ENCODE measurements around the gene YARS2. TPM values are rescaled to one million over a fixed set of nuclear protein-coding genes. Genes with fewer than 3 reads are reported as not detected.

YARS2 gene
- polyA plus RNA-seq, 1 donor from 2014 or later, result 25.6 TPM

DNA sequence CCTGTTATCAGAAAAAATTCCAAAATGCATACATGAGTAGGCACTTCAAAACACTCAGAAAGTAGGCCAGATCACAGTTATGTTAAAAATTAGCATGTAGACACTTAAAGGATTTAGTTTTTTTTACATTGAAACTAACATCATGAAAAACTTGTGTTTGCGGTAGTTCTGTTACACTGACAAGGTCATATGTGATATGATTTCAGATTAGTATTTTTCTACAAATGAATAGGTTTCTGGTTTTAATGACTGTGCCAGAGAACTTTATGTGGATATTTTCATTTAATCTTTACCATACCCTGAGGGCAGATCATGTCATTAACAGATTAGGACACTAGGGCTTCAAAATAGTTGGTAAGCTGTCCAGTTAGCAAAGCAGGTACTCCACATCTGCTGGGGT lies 20.7 kb downstream of the YARS2 start:
- H3K4me3 ChIP-seq (ENCODE audit: low read length), result no peak overlapping the region
- H3K9me2 ChIP-seq (ENCODE audit: insufficient read depth, low read length), result no peaks in the 10 kb centered on the region
- no peak overlapping the region for H2AFZ ChIP-seq (ENCODE audit: low read depth, low read length)
- no peaks in the 10 kb centered on the region for H4K20me1 ChIP-seq (ENCODE audit: insufficient read depth)
- no peak overlapping the region for H3K27ac ChIP-seq (ENCODE audit: low read length)
- peaks cover 3% of the 10 kb centered on the region for H3K36me3 ChIP-seq (ENCODE audit: insufficient read depth, low read length)
- no peak overlapping the region for H3K9ac ChIP-seq (ENCODE audit: low read length)
- H3K4me2 ChIP-seq (ENCODE audit: low read length), result no peak overlapping the region
- no peaks in the 10 kb centered on the region for H3F3A ChIP-seq (ENCODE audit: insufficient read depth, low read length, poor library complexity, severe bottlenecking)
- no peaks in the 10 kb centered on the region for H3K79me2 ChIP-seq (replicated peaks; ENCODE audit: insufficient read depth, low read length)
- H3K9me3 ChIP-seq (ENCODE audit: low read length), result no peaks in the 10 kb centered on the region
- no peaks in the 10 kb centered on the region for H3K27me3 ChIP-seq (ENCODE audit: insufficient read depth, low read depth, low read length)
- TF ChIP-seq, protein P1, sequence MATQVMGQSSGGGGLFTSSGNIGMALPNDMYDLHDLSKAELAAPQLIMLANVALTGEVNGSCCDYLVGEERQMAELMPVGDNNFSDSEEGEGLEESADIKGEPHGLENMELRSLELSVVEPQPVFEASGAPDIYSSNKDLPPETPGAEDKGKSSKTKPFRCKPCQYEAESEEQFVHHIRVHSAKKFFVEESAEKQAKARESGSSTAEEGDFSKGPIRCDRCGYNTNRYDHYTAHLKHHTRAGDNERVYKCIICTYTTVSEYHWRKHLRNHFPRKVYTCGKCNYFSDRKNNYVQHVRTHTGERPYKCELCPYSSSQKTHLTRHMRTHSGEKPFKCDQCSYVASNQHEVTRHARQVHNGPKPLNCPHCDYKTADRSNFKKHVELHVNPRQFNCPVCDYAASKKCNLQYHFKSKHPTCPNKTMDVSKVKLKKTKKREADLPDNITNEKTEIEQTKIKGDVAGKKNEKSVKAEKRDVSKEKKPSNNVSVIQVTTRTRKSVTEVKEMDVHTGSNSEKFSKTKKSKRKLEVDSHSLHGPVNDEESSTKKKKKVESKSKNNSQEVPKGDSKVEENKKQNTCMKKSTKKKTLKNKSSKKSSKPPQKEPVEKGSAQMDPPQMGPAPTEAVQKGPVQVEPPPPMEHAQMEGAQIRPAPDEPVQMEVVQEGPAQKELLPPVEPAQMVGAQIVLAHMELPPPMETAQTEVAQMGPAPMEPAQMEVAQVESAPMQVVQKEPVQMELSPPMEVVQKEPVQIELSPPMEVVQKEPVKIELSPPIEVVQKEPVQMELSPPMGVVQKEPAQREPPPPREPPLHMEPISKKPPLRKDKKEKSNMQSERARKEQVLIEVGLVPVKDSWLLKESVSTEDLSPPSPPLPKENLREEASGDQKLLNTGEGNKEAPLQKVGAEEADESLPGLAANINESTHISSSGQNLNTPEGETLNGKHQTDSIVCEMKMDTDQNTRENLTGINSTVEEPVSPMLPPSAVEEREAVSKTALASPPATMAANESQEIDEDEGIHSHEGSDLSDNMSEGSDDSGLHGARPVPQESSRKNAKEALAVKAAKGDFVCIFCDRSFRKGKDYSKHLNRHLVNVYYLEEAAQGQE (IDR thresholded peaks at IDR 0.05; ENCODE audit: borderline replicate concordance), result no peak
- no peak for TF ChIP-seq TAF1 (IDR thresholded peaks at IDR 0.05; ENCODE audit: low read depth)

DNA sequence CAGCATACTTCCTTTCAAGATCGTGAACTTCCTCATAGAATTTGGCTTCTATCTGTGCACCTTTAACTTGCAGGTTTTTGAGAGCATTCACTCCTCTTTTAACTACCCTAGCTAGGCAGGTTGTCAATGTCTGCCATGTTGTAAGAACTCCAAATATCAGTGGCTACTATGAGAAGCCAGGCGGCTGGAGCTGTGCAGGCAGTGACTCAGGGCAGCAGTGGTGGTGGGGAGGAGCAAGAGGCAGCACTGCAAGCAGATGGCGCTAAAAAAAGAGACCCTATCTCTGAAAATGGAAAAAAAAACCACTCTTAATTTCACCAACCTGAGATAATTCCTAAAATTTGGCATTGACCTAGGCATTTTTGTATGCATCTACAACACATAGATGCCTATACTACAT lies 28.5 kb downstream of the YARS2 start:
- H3K9me2 ChIP-seq (ENCODE audit: insufficient read depth, low read length), result no peaks in the 10 kb centered on the region
- H3K9ac ChIP-seq (ENCODE audit: low read length), result no peak overlapping the region
- no peaks in the 10 kb centered on the region for H3K27me3 ChIP-seq (ENCODE audit: insufficient read depth, low read depth, low read length)
- no peaks in the 10 kb centered on the region for H4K20me1 ChIP-seq (ENCODE audit: insufficient read depth)
- H3K9me3 ChIP-seq (ENCODE audit: low read length), result no peaks in the 10 kb centered on the region
- TF ChIP-seq RAD21 (conservative IDR thresholded peaks at IDR 0.05) (no peak), TAF1 (IDR thresholded peaks at IDR 0.05; ENCODE audit: low read depth) (no peak), EZH2 (IDR thresholded peaks at IDR 0.05; ENCODE audit: borderline replicate concordance, insufficient read depth, low read length, poor library complexity, severe bottlenecking) (no peak), EP300 (conservative IDR thresholded peaks at IDR 0.05; ENCODE audit: poor library complexity, severe bottlenecking) (no peak), POLR2AphosphoS5 (IDR thresholded peaks at IDR 0.05) (no peak)
- TF ChIP-seq, protein P1 (IDR thresholded peaks at IDR 0.05; ENCODE audit: borderline replicate concordance), result no peak
- TF ChIP-seq, protein P2, sequence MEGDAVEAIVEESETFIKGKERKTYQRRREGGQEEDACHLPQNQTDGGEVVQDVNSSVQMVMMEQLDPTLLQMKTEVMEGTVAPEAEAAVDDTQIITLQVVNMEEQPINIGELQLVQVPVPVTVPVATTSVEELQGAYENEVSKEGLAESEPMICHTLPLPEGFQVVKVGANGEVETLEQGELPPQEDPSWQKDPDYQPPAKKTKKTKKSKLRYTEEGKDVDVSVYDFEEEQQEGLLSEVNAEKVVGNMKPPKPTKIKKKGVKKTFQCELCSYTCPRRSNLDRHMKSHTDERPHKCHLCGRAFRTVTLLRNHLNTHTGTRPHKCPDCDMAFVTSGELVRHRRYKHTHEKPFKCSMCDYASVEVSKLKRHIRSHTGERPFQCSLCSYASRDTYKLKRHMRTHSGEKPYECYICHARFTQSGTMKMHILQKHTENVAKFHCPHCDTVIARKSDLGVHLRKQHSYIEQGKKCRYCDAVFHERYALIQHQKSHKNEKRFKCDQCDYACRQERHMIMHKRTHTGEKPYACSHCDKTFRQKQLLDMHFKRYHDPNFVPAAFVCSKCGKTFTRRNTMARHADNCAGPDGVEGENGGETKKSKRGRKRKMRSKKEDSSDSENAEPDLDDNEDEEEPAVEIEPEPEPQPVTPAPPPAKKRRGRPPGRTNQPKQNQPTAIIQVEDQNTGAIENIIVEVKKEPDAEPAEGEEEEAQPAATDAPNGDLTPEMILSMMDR (IDR thresholded peaks at IDR 0.05; ENCODE audit: poor library complexity, severe bottlenecking), result no peak
- H3K27ac ChIP-seq (ENCODE audit: low read length), result no peak overlapping the region
- no peak overlapping the region for H3K4me2 ChIP-seq (ENCODE audit: low read length)
- no peak overlapping the region for H3K4me3 ChIP-seq (ENCODE audit: low read length)
- H2AFZ ChIP-seq (ENCODE audit: low read depth, low read length), result no peak overlapping the region
- H3K36me3 ChIP-seq (ENCODE audit: insufficient read depth, low read length), result no peaks in the 10 kb centered on the region
- H3K79me2 ChIP-seq (replicated peaks; ENCODE audit: insufficient read depth, low read length), result no peaks in the 10 kb centered on the region
- no peaks in the 10 kb centered on the region for H3F3A ChIP-seq (ENCODE audit: insufficient read depth, low read length, poor library complexity, severe bottlenecking)
